NCI-H1092 treated with DMSO at 0.1 percent for 48 hours (cell line): ENCODE measurements around the gene CDYL2.

Source experiments
- DNase-seq: peaks from one replicate; lab custom pipeline; 2025; lab: John Stamatoyannopoulos, UW

CDYL2 gene

DNA sequence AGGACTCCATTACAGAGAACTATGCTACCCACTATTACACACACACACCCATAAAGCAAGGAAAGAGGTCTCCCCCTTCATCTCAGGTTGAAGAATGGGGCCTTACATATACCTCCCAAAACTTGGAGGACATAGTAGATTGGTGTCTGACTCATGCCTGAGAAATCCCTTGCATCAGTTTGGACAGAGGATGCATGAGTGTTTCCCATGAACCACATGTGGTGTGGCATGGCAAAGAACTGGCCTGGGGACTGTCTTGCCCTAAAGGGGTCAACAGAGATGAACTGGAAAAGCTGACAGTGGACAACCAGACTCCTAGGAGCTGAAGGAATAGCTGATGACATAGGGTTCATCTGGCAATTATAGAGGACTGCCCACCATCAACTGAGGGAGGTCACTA is 209.6 kb downstream of the CDYL2 start:
- DNase-seq, result no peak

DNA sequence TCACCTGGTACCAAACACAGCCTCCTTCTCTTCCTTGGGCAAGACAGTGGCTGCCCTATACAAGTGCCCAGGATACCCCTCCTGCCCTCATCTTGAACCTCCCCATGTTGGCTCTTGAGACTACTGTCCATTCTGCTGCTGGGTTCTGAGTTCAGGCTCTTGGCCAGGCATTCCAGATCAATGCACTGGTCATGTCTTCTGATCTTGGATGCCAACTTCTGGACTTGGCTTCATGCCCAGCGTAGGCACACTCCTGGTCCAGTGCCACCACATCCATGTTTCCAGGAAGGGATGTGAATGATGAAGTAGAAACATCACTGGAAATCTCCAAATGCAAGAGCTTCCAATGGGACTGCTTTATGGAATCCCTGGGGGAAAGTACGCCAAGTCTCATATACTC is 212.1 kb downstream of the CDYL2 start:
- no peak for DNase-seq

DNA sequence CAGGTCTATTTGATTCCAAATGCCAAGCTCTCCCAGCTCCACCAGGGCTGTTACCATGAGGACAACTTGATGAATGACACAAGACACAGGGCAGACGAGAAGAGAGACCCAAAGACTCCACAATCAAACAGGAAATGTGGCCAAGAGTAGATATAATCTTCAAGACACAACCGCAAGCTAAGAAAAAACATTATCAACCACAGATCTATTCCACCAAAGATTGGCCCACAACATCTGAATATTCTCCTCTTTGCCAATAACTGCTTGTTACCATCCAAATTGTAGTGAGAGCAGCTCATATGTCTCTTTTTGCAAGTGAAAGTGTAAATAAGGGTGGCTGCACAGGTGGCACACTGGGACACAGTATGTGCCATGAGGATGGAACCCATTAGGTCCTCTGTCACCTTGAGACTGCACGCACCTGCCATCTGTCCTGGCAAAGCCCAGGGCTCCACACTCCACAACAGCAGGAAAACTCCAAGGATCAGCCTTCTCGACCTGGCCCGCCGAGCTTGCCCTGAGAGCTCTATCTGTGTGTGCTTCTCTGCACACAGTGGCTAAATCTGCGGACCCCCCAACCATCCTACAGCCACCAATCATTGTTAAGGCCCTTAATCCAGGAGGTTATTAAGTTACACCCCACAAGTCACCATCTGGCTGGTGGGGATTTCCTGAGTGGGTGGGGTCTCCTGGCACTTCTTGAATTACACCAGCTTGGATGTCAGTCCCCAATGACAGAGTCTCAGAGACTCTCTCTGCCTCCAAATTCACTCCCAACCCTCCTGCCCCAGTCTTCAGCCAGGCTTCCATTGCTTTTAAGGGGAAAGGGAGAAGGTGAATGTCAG is 213.1 kb downstream of the CDYL2 start:
- no peak for DNase-seq

DNA sequence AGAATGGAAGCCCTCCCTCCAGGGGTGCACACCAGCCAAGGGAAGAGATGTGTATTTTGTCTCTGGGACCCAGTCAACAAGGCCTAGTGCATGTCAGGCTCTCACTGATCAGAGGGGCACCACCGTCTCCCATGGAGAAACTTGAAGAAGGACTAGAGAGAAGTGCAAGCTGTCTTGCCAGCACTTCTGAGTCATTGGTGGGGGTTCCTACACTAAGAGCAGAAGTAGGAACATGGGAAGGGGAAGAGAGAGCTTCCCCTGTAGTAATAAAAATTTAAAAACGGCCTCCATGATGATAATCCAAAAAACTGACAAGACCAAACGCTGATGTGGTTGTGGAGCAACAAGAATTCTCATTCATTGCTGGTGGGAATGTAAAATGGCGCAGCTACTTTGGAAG is 217.3 kb downstream of the CDYL2 start:
- DNase-seq, result no peak

DNA sequence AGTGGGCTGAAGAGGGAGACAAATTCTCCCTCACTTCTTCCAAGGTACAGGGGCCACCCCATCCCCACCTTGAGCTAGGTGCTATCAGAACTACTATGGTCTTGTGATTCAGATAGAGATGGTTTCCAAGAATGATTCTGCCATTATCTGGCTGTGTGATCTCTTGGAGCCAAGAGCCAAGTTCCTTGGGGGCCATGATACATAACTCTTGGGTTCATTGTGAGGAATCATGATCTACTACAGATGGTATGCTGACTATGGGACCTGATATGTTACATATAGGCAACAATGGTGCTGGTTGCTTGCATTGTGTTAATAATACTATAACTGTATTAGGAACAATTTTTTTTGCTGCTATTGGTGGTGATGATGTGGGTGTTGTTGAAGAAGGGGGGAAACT is 217.9 kb downstream of the CDYL2 start:
- no peak for DNase-seq

DNA sequence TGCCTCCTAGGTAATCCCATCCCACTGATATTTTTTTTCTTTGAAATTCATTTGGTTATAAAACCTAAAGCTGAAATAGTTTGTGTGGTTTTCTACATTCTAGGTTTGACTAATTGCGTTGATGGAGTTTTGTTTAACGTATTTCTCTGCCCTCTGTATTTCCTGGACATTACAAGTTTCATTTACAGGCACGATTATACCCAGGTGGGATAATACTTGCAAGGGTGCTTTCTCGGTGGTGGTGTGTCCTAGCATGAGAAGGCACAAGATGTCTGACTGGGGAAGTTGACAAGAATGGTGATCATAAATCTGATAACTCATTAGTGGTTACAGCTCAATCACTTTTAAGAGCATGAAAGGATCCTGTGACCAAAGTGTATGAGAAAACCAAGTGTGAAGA is 218.6 kb downstream of the CDYL2 start:
- no peak for DNase-seq

DNA sequence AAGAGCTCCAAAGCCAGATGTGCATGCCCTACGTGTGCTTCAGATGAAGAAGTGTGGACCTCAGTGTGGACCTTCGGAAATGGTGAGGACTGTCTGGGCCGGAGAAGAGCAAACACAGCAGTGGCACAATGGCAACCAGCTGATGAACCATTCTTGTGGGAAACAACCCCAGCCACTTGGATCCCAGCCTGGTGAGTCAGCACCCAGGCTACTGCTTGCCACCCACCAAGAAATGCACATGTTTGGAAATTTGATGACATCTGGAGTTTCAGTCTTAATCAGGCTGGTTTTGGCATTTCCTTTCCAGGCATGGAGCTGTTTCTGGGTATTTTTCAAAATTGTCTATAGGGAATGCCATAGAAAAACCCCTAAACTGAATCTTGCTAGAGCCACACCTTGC is 220.9 kb downstream of the CDYL2 start:
- no peak for DNase-seq

DNA sequence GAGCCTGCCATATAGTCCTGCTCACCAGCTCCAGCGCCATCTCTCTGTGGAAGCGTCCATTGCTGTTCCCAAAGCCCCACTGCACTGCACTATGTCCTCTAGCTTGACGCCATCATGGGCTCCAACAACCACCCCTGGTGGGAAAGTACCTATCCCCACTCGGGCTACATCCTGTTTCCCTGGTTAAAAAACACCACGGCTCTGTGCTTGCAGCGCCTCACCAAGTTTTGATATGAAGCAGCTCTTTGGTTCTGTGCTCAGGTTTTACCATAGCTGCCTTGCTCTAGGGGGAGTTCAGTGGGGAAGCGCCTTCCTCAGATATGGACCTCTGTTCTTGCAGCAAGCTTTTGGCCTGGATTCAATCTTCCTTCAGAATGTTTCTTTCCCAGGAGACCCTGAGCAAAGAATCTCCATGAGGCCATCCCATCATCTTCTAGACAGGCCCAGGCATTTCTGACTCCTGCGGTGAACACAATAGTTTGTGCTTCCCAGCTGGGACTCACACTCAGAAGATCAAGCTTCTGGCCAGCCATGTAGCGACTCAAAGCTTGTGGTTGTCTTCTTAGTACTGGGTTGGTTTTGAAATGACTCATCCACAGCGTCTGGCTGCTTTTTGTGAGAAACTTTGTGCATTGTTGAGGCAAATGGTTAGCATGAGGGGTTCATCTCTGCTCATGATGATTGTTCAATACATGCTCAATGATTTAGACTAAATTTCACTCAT is 224.1 kb downstream of the CDYL2 start:
- DNase-seq, result no peak

DNA sequence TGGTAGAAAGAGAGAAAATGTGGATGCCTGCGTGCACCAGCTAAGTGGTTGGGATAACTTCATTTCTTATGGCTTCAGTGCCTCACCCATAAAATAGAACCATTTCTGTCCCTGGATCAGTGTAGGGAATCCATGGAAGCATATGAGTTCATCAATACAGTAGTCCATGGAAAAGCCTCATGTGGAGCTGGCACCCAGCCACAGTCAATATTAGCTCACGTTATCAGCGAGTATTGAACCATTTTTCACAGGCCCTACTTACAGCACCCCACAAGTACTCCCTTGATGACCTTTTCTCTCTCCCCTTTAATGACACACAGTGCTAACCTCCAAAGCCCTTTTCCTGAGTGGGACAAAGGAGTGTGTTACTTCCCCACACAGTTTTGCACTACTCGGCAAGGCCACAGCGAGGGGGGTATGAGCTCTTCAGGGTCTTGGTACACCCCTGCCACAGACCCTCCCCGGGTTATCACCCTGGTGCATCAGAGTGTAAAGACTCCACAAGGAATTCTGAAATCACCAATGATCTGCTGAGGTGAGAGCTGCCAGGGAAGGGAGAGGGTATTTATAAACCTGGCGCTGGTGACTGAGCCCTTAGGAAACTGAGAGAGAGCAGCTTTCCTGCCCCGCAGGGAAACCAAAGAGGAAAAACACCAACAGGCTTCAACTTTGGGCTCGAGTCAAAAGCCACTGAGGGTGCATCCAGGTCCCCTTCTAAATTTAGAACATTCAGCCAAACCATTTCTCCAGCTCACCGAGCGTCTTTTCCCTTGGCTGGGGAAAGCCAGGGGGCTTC is 226.7 kb downstream of the CDYL2 start:
- DNase-seq, result no peak

DNA sequence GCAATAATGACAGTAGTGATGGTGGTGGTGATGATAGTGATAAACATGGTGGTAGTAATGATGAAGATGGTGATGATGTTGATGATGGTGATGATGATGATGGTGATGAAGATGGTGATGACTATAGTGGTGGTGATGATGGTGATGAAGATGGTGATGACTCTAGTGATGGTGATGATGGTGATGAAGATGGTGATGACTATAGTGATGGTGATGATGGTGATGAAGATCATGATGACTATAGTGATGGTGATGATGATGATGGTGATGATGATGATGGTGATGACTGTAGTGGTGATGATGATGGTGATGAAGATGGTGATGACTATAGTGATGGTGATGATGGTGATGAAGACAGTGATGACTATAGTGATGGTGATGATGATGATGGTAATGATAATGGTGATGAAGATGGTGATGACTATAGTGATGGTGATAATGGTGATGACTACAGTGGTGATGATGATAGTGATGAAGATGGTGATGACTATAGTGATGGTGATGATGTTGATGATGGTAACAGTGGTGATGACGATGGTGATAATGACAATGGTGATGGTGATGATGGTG is 228.0 kb downstream of the CDYL2 start:
- no peak for DNase-seq

DNA sequence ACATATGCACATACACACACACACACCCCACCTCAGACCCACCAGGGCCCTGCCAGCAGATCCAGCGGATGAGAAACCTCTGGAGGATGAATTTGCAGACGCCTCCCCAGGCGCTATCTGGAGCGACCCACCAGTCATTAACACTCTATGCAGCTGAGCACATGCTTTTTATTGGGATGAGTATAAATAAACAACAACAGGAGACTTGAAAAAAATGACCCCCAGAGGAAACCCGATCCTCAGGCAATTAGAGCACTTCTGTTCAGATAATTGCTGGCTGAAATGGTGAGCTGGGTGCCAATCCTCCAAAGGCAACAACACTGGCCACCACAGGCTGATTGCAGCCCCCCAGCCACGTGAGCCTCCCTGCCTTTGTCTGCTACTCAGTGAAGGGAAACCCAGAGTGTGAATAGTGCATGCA is 230.7 kb downstream of the CDYL2 start:
- no peak for DNase-seq

DNA sequence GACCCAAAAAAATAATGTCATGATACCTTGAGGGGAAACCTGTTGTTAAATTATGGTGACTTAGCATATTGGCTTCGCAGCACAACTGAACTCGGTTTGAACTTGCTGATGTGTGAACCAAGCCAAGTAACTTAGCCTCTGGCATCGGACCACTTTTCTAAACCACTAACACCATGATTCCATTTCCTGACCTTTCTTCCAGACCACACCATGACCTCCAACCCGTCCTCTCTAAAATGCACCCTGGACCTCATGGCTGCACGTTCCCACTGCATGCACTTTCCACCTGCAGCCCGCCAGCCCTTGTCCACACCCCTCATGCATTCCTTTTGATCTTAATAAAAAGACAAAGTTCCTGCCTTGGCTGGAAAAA is 234.3 kb downstream of the CDYL2 start:
- DNase-seq, result no peak

DNA sequence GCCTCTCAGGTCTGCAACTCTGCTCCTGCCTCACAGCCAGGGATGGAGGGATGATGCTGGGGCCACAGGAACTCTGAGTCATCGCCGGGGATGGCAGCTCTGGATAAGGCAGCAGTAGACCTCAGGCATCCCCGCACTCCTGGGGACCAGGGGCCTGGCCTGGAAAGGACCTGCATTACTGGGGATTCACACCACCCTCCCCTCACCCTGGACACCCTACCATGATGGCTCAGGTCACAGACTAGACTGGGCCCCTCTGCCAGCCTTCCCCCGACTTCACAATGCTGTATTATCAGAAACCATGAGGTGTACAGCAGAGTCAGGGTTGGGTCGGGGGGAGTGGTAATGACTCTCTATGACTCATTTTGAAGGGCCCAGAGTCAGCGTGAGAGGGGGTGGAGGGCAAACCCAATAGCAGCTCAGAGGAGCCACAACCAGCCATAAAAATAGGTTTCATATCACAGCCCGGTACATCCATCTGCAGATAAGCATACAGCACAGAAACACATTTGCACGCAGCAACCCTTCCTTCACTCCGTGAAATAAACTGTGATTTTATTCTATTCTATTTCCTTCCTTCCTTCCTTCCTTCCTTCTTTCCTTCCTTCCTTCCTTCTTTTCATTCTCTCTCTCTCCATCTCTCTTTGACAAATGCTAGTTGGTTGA is 234.8 kb downstream of the CDYL2 start:
- no peak for DNase-seq

DNA sequence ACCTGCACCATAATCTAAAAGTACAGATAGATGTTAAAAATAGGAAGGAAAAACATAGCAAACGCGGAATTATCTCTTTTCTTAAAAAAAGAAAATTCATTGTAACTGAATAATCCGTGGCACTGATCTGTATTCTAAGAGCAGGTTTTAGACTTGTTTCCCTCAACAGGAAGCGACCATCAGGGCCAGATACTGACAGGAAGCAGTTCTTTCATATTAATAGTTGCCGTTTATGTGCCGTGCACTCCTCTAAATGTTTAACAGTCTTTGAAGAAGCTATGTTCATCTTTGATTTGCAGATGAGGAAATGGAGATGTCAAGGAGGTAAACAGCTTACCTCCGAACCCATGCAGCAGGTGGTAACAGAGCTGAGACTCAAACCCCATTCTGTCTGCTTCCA is 240.0 kb downstream of the CDYL2 start:
- no peak for DNase-seq

DNA sequence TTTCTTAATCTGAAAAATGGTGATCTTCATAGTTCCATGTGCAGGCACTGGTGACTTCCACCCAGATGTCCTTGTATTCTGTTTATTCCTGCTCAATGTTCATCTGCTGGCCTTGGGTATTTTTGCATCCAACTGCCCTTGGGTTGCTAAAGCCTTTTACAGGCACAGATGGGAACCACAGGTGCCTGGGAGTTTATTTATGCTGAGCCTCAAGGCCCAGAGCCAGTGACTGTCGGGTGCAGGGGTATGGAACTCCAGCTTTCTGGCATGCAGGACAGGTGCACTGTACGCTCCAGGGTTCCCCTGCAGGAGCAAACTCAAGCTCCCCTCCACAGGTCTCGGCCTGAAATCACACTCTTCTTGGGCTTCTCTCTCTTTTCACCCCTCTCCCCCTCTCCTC is 241.3 kb downstream of the CDYL2 start:
- DNase-seq, result no peak

DNA sequence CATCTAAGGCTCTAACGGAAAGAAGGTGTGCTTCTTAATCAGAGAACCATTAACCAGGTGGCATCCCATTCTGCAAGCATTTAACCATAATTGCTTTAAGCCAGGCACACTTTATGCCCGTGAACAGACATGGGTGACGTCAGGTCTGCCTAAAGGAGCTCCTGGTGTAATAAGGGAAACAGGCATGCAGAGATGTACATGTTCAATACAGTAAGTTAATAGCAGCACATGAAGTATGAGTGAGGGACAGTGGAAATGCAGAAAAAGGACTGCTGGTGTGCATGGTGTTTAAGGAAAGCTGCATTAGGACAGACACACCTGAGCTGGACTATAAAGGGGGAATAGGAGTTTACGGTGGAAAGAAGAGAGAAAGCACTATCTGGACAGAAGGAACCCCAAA is 245.0 kb downstream of the CDYL2 start:
- DNase-seq, result no peak

DNA sequence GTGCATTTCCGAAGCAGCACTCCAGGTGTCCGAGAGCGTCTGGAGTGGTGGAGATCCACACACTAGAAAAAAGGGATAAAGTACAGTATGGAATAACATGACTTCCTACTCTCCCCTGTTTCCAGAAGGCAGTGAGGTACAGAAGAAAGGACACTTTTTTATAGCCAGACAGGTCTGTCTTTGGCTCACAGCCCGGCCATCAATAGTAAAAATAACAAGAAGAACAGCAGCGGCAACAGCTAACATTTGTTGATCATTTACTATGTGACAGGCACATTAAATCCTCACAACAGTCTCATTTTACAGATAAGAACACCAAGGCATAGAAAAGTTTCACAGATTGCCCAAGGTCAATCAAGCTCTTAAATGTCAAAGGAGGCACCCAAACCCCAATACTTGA is 247.4 kb downstream of the CDYL2 start:
- no peak for DNase-seq

DNA sequence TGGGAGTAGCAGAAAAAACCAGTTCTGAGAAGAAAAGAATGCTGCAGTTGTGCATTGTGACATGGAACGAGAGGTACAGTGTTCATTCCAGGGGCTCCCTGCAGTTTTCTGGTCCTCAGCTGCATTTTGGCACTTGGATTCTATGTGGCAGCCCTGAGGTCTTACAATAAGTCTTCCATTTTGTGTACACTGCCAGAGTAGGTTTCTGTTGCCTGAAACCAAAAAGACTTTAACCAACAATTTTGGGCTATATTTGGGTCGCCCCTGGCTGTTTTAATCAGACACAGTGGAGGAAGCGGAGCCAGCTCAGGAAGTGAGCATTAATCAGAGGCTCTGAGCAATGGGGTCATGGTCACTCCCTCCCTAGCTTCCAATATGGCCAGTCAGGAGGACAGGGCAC is 247.9 kb downstream of the CDYL2 start:
- DNase-seq, result no peak

DNA sequence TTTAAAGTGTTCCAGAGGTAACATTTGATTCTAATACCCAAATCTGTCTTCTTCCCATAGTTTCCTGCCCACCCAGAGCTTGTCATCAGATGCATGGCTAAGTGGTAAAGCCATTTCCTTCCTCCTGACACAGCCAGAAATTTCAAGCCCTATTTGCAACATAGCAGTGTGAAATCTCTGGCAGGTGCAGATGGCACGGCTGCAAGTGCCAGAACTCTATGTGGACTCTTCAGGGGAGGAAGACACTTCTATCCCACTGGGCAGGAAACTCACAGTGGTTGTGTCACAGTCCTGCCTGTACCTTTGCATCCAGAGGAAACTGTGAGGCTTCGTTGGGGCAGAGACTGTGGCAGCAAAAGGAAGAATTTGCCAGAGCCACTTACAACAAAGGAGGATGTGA is 250.4 kb downstream of the CDYL2 start:
- DNase-seq, result no peak

DNA sequence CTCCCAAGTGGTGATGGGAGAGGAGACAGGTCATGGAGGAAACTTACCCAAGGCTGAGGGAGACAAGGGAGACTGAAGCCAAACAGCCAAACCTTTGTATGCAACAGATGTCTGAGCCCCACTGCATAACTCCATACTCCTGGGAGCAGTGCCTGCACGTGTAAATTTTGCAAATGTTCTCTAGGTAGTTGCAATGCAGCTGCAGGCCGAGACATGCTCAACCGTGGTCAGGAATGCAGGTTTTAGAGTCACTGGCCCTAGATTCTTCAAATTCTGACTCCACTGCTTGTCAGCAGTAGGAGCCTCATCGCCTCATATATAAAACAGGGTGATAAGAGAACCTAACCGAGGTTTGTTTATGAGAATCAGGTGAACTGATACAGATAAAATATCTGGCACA is 252.1 kb downstream of the CDYL2 start:
- no peak for DNase-seq
